Esophagus squamous epithelium (tissue), 4 donors: ENCODE data around the gene TTC36.

Experiments
- CTCF ChIP-seq, 6 experiments: fragments of 450-650 bp in 4 of 6; fragments of 200-600 bp in 2 of 6; sonication (generic) in 2 of 6; IDR thresholded peaks; one replicate each; pipeline ENCODE4 v1.5.1; 2016 to 2019; ENCODE audit warnings: antibody characterized with exemption in 6 of 6, mild to moderate bottlenecking in 4 of 6, moderate library complexity in 4 of 6
- POLR2A ChIP-seq, 4 donors: fragments of 450-650 bp; IDR thresholded peaks; one replicate each; pipeline ENCODE4 v1.6.1; 2017; ENCODE audit warnings: antibody characterized with exemption in 4 of 4, mild to moderate bottlenecking in 4 of 4, moderate library complexity in 3 of 4

GRCh38 chr11:118528511-118528910, 1.2 kb downstream of the TTC36 start:
- TF ChIP-seq CTCF (IDR thresholded peaks at IDR 0.05) (no peak), POLR2A (IDR thresholded peaks at IDR 0.05) (no peak)
